HG03196 (cell line): ENCODE measurements around the gene ERAS.
"Not testable (repeated sequence)": the region's sequence is repeated elsewhere in the genome, so short reads cannot be mapped to it uniquely, and the experiment has no call there.

ENCODE experiments used
- ATAC-seq: cut with Tn5 transposase; IDR thresholded peaks from one replicate; pipeline ENCODE4 v1.9.1; 2021; ENCODE audit not compliant: unreplicated experiment

Gene ERAS

DNA sequence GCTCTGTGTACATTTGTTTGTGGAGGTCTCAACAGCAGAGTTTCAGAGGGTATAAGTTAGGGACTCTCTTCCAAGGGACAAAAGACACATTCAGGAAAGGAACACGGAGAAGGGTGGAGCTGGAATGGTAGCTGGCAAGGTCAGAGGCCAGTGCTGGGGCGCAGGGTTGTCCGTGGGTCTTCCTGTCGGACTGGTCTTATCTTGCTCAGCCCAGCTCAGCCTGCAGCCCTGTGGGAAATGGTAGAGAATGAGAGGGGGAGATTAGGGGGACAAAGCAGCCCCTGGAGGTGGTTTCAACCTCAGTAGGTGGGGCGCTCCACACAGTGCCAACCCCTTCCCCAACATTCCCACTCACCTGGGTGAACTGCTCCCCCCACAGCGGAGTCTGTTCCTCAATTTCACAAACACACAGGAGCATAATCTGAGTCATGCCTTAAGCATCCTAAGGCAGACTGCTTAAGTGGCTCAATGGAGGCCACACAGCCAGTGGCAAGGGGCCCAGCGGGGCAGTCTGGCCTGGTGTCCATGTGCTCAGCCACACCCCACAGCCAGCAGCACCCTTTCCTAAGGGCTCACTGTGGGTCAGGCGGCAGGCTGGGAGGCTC, 31.3 kb upstream of the ERAS start:
- ATAC-seq = no peak

DNA sequence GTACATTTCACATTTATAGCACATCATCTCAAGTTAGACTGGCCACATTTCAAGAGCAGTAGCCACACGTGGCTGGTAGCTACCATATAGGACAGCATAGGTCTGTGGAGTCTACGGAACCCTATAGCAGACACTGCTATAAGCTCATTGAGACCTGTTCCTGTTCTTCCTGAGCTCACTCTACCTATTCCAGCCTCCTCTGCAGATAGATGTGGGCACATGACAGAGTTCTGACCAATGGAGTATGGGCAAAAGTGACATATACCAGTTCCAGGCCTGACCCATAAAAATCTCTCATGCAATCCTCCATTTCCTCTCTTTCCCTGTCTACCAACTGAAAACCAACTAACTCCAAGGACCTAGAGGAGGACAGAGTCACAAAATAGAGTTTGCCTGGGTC, 28.0 kb upstream of the ERAS start:
- no peak for ATAC-seq

DNA sequence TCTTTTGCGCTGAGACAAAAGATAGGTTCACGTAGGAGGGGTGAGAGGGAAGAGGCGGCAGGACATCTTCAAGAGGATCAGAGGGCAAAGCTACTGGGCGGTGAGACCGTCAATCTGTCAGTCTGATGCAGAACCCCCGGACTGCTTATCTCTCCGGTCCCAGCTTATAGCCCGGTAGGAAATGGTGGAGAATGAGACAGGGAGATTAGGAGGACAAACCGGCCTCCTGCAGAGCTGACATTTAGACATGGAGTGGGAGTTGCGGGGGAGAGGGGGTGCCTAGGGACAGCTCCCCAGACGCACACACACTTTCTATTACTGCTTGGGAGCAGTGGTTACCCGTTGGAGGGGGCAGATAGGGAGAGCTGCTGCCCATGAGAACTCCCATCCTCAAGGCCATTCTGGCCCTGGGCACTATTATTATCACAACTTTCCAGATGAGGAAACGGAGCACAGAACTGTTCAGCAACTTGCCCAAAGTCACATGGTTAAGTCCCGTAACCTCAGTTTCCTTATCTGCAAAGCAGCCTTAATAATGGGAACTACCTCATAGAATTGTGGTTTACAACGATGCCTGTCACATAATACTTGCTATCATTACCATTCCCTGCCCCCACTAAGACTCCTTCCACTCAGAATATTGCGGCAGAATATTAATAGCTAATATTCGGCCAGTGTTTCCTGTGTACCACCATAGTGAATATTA, 25.6 kb upstream of the ERAS start:
- no peak for ATAC-seq

DNA sequence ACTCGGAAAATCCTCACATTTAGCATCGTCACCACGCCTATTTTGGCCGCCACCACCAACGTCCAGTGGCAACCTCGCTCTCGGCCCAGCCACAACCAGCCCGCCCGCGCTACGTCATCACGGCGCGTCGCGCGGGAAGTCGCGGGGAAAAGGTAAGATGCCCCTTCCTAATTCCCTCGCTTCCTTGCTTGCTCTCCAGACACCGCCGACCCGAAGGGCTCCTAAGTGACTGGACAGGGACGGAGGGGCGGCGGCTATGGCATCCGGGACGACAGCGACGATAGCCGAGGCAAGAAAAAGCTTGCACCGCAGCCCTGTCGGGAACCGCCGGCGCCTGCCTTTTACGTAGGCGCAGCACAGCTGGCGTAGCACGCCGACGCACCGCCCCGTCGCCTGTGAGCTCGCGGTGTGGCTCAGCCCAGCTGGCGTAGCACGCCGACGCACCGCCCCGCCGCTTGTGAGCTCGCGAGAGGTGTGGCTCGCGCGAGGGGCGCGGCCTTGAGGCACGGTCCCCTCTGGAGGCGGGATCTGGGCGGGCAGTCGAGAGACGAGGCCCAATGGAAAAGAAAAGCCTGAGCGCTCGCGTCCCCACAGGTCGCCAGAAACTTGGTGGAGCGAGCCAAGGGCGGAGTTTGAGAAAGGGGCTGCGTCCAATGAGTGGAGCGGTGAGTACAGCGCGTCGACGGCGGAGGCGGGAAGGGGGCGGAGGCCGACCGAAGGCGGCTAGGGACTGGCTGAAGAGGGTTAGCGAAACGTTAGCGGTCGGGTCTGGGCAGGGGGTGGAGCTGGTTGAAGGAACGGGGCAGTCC, 24.8 kb upstream of the ERAS start, which contains the start of gene HDAC6:
TSS of gene HDAC6 (plus strand) at position 788 of the 809 bp plus-strand sequence. CDS start 626 bp downstream, outside the sequence.
- ATAC-seq = peak; percentile 88

- peak; percentile 44 for ATAC-seq
Observed at GRCh38 chrX:48802089-48802904, 24.0 kb upstream of the ERAS start.

- ATAC-seq = no peak
Observed at GRCh38 chrX:48802905-48803200, 23.5 kb upstream of the ERAS start.

GRCh38 chrX:48806081-48806480, 20.2 kb upstream of the ERAS start:
- ATAC-seq = no peak

DNA sequence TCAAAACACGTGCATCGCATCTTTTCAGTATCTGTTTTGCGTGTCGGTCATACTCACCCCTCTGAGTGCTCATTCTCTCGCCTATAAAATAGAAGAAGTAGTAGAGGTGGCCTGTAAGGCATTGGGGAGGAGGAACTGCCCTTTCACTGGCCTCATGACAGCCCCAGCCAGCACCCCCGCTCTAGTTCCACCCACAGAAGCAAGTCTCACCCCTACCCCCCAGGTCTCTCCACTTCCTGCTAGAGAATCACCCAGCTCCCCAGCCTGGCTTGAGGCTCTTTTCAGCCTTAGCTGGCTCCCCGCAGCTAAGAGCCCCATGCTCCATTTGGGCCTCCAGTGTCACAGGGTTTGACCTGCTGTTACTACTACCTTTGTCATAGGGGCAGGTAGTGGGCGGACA, 12.7 kb upstream of the ERAS start:
- ATAC-seq = no peak

DNA sequence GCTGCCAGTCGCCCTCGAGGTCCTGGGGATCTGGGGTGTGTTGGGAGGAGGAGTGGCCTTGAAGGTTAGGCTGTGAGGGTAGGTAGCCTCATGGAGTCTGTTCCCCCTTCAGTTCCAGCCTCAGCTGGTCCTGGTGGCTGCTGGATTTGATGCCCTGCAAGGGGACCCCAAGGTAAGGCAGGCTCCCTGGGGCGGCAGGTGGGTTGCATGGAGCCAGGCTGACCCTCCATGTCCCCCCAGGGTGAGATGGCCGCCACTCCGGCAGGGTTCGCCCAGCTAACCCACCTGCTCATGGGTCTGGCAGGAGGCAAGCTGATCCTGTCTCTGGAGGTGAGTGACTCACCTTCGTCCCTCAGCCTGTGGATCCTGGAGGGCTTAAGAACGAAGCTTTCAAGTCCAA, 11.6 kb upstream of the ERAS start:
- ATAC-seq = no peak

GRCh38 chrX:48815266-48815665, 11.0 kb upstream of the ERAS start:
- ATAC-seq = no peak

DNA sequence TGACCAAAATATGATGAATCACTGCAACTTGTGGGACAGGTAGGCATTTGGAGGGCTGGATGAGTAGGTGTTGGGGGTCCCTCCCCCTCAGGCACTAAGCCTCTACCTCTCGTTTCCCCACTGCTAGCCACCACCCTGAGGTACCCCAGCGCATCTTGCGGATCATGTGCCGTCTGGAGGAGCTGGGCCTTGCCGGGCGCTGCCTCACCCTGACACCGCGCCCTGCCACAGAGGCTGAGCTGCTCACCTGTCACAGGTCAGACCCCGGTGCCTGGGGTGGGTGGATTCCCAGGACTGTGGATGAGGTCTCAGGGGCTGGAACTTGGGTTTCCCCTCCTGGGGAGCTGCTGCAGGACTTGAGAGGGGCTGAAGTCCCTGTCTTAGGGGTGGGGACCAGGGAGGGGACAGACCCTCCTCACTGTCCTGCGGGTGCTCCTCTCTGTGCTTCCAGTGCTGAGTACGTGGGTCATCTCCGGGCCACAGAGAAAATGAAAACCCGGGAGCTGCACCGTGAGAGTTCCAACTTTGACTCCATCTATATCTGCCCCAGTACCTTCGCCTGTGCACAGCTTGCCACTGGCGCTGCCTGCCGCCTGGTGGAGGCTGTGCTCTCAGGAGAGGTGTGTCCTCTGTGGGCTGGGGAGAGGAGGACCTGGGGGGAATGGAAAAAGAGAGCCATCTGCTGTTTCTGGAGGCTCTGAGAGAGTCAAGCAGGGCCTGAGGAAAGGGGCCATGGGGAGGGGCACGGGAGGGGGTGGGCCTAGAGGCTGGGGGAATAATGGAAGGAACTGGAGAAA, 10.1 kb upstream of the ERAS start:
- ATAC-seq = no peak

DNA sequence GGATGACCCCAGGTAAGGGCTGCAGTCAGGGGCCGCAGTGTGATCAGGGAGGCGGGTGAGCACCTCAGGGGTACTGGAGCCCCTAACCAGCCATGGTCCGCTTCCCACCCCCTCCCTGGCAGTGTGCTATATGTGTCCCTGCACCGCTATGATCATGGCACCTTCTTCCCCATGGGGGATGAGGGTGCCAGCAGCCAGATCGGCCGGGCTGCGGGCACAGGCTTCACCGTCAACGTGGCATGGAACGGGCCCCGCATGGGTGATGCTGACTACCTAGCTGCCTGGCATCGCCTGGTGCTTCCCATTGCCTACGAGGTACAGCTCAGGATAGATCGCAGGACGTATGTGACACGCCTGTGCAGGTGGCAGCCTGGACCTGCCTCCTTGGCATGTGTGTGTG, 8.2 kb upstream of the ERAS start:
- no peak for ATAC-seq

DNA sequence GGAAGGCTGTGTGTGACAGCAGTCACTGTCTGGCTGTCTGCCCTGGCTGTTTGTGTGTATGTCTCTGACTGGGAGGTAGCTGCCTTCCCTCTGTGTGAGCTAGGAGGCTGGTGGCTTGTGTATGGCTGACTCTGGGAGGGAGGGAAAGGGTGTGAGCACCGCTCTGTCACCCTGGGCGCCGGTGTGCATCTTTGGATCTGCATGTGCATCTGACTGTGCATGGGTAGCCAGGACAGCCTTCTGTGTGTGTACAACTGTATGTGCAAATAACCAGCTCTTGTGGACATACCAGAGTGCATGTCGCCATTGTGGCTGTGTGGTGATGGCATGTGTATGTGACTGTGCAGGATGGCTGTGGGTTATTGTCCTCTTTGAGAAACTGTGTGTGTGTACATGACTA, 7.4 kb upstream of the ERAS start:
- no peak for ATAC-seq

GRCh38 chrX:48819394-48819793, 6.9 kb upstream of the ERAS start:
- not testable (repeated sequence) for ATAC-seq

DNA sequence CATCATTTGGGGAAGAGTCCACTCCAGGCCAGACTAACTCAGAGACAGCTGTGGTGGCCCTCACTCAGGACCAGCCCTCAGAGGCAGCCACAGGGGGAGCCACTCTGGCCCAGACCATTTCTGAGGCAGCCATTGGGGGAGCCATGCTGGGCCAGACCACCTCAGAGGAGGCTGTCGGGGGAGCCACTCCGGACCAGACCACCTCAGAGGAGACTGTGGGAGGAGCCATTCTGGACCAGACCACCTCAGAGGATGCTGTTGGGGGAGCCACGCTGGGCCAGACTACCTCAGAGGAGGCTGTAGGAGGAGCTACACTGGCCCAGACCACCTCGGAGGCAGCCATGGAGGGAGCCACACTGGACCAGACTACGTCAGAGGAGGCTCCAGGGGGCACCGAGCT, 3.3 kb upstream of the ERAS start:
- ATAC-seq = no peak

DNA sequence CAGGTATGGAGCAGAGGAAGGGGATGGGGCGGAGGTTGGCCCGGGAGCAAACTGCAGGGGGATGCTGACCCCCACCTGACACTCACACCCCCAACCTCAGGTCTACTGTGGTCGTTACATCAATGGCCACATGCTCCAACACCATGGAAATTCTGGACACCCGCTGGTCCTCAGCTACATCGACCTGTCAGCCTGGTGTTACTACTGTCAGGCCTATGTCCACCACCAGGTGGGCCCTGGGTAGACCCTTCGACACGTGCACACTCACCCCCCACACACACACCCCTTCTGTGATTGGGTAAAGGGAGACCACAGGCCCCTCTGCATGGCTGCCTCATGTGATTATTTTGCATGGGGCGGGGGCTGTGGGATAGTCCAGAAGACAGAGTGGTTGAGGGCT, 2.2 kb upstream of the ERAS start:
- ATAC-seq = no peak

DNA sequence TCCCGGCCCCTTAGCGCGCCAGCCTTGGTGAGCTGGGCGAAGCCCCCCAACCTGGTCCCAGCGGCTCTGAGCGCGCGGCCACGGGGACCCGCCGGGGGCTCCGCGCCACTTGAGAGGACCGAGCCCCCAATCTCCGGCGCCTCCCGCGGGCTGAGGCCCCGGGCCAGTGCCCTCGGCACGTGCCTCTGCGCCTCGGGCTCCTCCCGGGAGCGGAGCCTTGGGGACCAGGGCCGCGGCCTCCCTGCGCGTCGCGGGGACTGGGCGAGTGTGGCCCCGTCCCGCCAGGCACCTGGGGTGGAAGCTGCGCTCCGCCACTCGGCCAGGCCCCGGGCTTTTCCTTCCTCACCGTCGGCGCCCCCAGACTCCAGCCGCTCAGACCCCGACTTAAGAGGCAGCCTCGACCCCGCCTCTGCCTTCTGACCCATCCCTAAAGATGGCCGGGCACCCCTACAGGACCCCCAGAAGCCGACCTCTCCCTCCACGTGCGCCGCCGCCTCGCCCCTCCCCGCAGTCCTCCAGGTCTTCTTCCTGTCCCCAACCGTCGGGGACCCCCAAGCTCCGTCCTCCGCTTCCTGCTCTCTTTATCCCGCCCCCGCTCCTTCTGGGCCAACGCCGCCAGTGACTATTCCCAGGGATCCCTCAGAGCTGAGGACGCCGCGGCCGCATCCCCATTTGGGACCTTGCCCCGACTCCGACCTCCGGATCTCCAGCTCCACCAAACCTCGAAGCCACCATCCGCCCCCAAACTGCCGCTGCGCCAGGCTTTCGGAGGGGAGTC, 752 bp downstream of the ERAS start:
- ATAC-seq = no peak

DNA sequence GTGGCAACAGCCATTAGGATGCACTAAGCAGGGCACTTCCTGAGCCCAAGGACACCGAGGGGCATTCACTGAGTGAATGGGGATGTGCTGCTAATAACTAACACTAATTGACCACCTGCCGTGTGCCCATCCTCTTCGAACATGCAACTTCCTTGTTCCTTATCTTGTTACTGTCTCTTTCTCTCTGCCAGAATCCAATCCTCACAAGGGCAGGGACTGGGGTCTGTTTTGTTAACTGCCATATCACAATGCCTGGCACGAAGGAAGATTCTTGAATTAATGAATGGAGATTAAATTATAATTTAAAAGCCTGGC, 1.3 kb downstream of the ERAS start:
- ATAC-seq = no peak

- ATAC-seq = no peak
Observed at GRCh38 chrX:48829016-48829735, 2.9 kb downstream of the ERAS start.
